K562 (cell line): ENCODE data around the gene MAP1A. TPM values are rescaled to one million over a fixed set of nuclear protein-coding genes. Genes with fewer than 3 reads are reported as not detected.
A peak's percentile ranks its signal among the peaks of the same experiment; 100 is the strongest.

Experiments
- ARID4B ChIP-seq: sonication (generic); formaldehyde crosslinking; IDR thresholded peaks from 2 replicates; pipeline ENCODE4 v1.8.0; 2022; ENCODE audit warnings: mild to moderate bottlenecking, missing genetic modification reagents
- ATF7 ChIP-seq: fragments of 450-650 bp; IDR thresholded peaks from 2 replicates; pipeline ENCODE4 v1.7.1; 2014; ENCODE audit warnings: mild to moderate bottlenecking, moderate library complexity
- CSDE1 ChIP-seq, 2 experiments: fragments of 450-650 bp; IDR thresholded peaks; 2 replicates each; pipeline ENCODE4 v1.6.1; 2016; ENCODE audit warnings: mild to moderate bottlenecking in 1 of 2
- DPF2 ChIP-seq: fragments of 450-650 bp; IDR thresholded peaks from 2 replicates; pipeline ENCODE4 v1.6.1; 2016
- FOXP4 ChIP-seq: sonication (generic); formaldehyde crosslinking; IDR thresholded peaks from 2 replicates; pipeline ENCODE4 v1.8.0; 2022; ENCODE audit warnings: mild to moderate bottlenecking, missing genetic modification reagents, borderline replicate concordance
- HEY1 ChIP-seq: fragments of 250-450 bp; sonication (Bioruptor Pico); IDR thresholded peaks from 2 replicates; pipeline ENCODE4 v1.5.0; 2020; ENCODE audit warnings: mild to moderate bottlenecking, moderate library complexity, borderline replicate concordance
- HIVEP1 ChIP-seq: fragments of 250-450 bp; sonication (Bioruptor Pico); IDR thresholded peaks from 2 replicates; pipeline ENCODE4 v1.4.0; 2020; ENCODE audit warnings: mild to moderate bottlenecking
- ILF3 ChIP-seq: fragments of 450-650 bp; IDR thresholded peaks from 2 replicates; pipeline ENCODE4 v1.6.1; 2018; ENCODE audit warnings: antibody characterized with exemption, mild to moderate bottlenecking, moderate library complexity, borderline replicate concordance
- KHSRP ChIP-seq: fragments of 450-650 bp; IDR thresholded peaks from 2 replicates; pipeline ENCODE4 v1.6.1; 2017
- MAFK ChIP-seq: IDR thresholded peaks from 2 replicates; pipeline ENCODE4 v1.6.1; 2011; ENCODE audit warnings: low read length, improper control_type of control experiment
- POU5F1 ChIP-seq: fragments of 150-350 bp; IDR thresholded peaks from 2 replicates; pipeline ENCODE4 v1.6.1; 2014; ENCODE audit warnings: borderline replicate concordance, low read length, low read depth, mild to moderate bottlenecking; ENCODE audit not compliant: partially characterized antibody
- PTBP1 ChIP-seq: fragments of 200-400 bp; formaldehyde crosslinking; IDR thresholded peaks from 2 replicates; pipeline ENCODE4 v1.6.1; 2017; ENCODE audit warnings: low read depth, low read length
- SMAD4 ChIP-seq: fragments of 250-450 bp; sonication (Bioruptor Pico); conservative IDR thresholded peaks from 2 replicates; pipeline ENCODE4 v1.8.0; 2021; ENCODE audit warnings: inconsistent platforms, mild to moderate bottlenecking, moderate library complexity
- SMARCC2 ChIP-seq: fragments of 450-650 bp; IDR thresholded peaks from 2 replicates; pipeline ENCODE4 v1.6.1; 2017; ENCODE audit warnings: antibody characterized with exemption, moderate library complexity, mild to moderate bottlenecking, low read depth
- TAF1 ChIP-seq: IDR thresholded peaks from 2 replicates; pipeline ENCODE4 v1.6.1; 2011; ENCODE audit warnings: mild to moderate bottlenecking, low read length, moderate library complexity; ENCODE audit not compliant: insufficient read depth, control insufficient read depth, severe bottlenecking; ENCODE audit errors: extremely low read depth
- ZBTB17 ChIP-seq: fragments of 450-650 bp; formaldehyde crosslinking; IDR thresholded peaks from 2 replicates; pipeline ENCODE4 v1.4.0; 2020; ENCODE audit warnings: mild to moderate bottlenecking
- ZBTB7A ChIP-seq: IDR thresholded peaks from 2 replicates; pipeline ENCODE4 v1.6.1; 2011; ENCODE audit warnings: low read depth, mild to moderate bottlenecking, low read length, moderate library complexity, borderline replicate concordance; ENCODE audit not compliant: control insufficient read depth
- ZNF197 ChIP-seq: fragments of 200-800 bp; sonication (Bioruptor generic); IDR thresholded peaks from 2 replicates; pipeline ENCODE4 v1.6.1; 2016; ENCODE audit warnings: low read depth, missing genetic modification characterization, missing compliant biosample characterization
- ZNF263 ChIP-seq: sonication (generic); formaldehyde crosslinking; IDR thresholded peaks from 2 replicates; pipeline ENCODE4 v1.8.0; 2022; ENCODE audit warnings: mild to moderate bottlenecking, missing genetic modification reagents, borderline replicate concordance
- ZNF583 ChIP-seq: fragments of 250-450 bp; sonication (Bioruptor Pico); IDR thresholded peaks from 2 replicates; pipeline ENCODE4 v1.4.0; 2020
- ZNF644 ChIP-seq: fragments of 200-800 bp; sonication (Bioruptor generic); IDR thresholded peaks from 2 replicates; pipeline ENCODE4 v1.6.1; 2016; ENCODE audit warnings: low read depth, missing genetic modification characterization, missing compliant biosample characterization
- ZNF707 ChIP-seq: fragments of 250-450 bp; sonication (Bioruptor Pico); conservative IDR thresholded peaks from 2 replicates; pipeline ENCODE4 v1.8.0; 2022; ENCODE audit warnings: inconsistent platforms, mild to moderate bottlenecking, moderate library complexity
- ZNF785 ChIP-seq: fragments of 250-450 bp; sonication (Bioruptor Pico); IDR thresholded peaks from 2 replicates; pipeline ENCODE4 v1.4.0; 2020; ENCODE audit warnings: mild to moderate bottlenecking
- polyA plus RNA-seq, 8 experiments: library from polyadenylated mRNA; depleted of rRNA in 4 of 8; stranded (reverse) in 5 of 8; unstranded in 3 of 8; fragments of >200 nt; fragmentation: Nextera tagmentation in 2 of 8; fragmentation: Illumina TruSeq in 1 of 8; extraction: Ambion mirVana in 2 of 8; extraction: Trizol in 1 of 8; gene quantifications; 2 replicates each; pipeline versions ENCODE4 v1.2.1 to v1.2.3, GENCODE V29; 2011 to 2014; ENCODE audit warnings: inconsistent platforms in 1 of 8, missing spikeins in 1 of 8
- total RNA-seq, 7 experiments: library from RNA; depleted of rRNA in 6 of 7; stranded (reverse); fragments of >200 nt in 6 of 7; fragmentation: Illumina TruSeq in 2 of 7; extraction: Trizol in 2 of 7; gene quantifications; 2 replicates each; pipeline versions ENCODE4 v1.2.1 to v1.2.3, GENCODE V29; 2011 to 2021; ENCODE audit warnings: low replicate concordance in 1 of 7

The MAP1A gene
- total and polyA plus RNA-seq, 9 of the 15 experiments (the other 6 are each of a cell fraction or from before 2014, with no cell fraction given): 2.0 to 20.3 (median 7.3) TPM

GRCh38 chr15:43492673-43493601 is 24.5 kb upstream of the MAP1A start, which contains the start of gene TP53BP1 (continued):
- TF ChIP-seq ZNF583 (no peak), POU5F1 (no peak), TAF1 (no peak), ZNF785 (CRISPR knock-in tag) (no peak), CSDE1 (IDR thresholded peaks at IDR 0.05) (peak in 1 of 2 experiments; percentile 88; a peak in 2 of 4 replicates), DPF2 (0 out of 2 replicates have a peak, but pooled peaks have one; percentile 19), ZNF263 (no peak), ATF7 (peak; percentile 92), PTBP1 (no peak), ILF3 (no peak), MAFK (no peak), ZNF644 (no peak), ZBTB17 (CRISPR knock-in tag) (no peak), KHSRP (peak; percentile 69; the same call in 1 of the 2 replicates), ARID4B (peak; percentile 73; the same call in 1 of the 2 replicates), SMAD4 (no peak), FOXP4 (CRISPR knock-in tag) (no peak), ZBTB7A (peak; percentile 51; the same call in 1 of the 2 replicates), HIVEP1 (no peak), ZNF707 (CRISPR knock-in tag) (no peak), ZNF197 (no peak), HEY1 (CRISPR knock-in tag) (no peak), SMARCC2 (no peak)
